ENCODE data around the gene CREB1.

- TF ChIP-seq, protein P1, sequence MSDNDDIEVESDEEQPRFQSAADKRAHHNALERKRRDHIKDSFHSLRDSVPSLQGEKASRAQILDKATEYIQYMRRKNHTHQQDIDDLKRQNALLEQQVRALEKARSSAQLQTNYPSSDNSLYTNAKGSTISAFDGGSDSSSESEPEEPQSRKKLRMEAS (IDR thresholded peaks at IDR 0.05; ENCODE audit: insufficient read depth, insufficient read length) = no peak
- TF ChIP-seq CTCF (IDR thresholded peaks at IDR 0.05; ENCODE audit: extremely low read depth in 1 of 2, insufficient read depth in 1 of 2, low read depth in 1 of 2, low read length in 2 of 2) = no peak
- TF ChIP-seq POLR2AphosphoS5 (IDR thresholded peaks at IDR 0.05; ENCODE audit: insufficient read depth, low read depth, low read length) = no peak
- TF ChIP-seq EZH2 (IDR thresholded peaks at IDR 0.05; ENCODE audit: borderline replicate concordance, low read depth, low read length, severe bottlenecking) = no peak
- no peak for TF ChIP-seq POLR2A (IDR thresholded peaks at IDR 0.05; ENCODE audit: low read depth, low read length)
- TF ChIP-seq JUN (IDR thresholded peaks at IDR 0.05; ENCODE audit: borderline replicate concordance, insufficient read depth, insufficient read length, low read depth) = no peak
These were observed 86.4 kb downstream of the CREB1 start for GRCh38 chr2:207616185-207616584.
